ENCODE measurements around the gene CTIF. TPM values are rescaled to one million over a fixed set of nuclear protein-coding genes. Genes with fewer than 3 reads are reported as not detected.

Gene CTIF
- total RNA-seq, 6 experiments from 2014 or later, result 77.6 to 100 (median 79.2) TPM

DNA sequence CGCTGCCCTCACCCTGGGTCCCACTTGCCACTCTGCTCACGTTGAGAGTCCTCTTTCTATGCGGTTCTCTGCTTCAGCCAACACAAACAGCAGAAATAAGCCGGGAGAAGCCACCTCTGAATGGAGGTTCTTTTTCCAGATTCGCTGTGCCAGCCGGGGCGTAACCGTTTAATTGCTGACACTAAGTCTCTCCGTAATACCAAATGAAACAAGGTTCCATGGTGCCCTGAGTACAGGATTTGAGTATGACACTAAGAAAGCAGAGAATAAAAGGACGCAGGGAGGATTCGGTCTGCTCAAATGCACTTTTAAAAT is 37.6 kb downstream of the CTIF start:
- Mint-ChIP-seq H3K27me3 (ENCODE audit: insufficient read depth) (peaks cover 3% of the 10 kb centered on the region), H3K27ac (no peak overlapping the region), H3K4me3 (no peak overlapping the region), H3K9me3 (no peaks in the 10 kb centered on the region), H3K36me3 (ENCODE audit: low read depth) (peaks cover 37% of the 10 kb centered on the region), H3K4me1 (ENCODE audit: low read depth) (peaks cover 36% of the 10 kb centered on the region)
- DNase-seq, result no peak
- TF ChIP-seq, protein P1, sequence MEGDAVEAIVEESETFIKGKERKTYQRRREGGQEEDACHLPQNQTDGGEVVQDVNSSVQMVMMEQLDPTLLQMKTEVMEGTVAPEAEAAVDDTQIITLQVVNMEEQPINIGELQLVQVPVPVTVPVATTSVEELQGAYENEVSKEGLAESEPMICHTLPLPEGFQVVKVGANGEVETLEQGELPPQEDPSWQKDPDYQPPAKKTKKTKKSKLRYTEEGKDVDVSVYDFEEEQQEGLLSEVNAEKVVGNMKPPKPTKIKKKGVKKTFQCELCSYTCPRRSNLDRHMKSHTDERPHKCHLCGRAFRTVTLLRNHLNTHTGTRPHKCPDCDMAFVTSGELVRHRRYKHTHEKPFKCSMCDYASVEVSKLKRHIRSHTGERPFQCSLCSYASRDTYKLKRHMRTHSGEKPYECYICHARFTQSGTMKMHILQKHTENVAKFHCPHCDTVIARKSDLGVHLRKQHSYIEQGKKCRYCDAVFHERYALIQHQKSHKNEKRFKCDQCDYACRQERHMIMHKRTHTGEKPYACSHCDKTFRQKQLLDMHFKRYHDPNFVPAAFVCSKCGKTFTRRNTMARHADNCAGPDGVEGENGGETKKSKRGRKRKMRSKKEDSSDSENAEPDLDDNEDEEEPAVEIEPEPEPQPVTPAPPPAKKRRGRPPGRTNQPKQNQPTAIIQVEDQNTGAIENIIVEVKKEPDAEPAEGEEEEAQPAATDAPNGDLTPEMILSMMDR (IDR thresholded peaks at IDR 0.05), result no peak

DNA sequence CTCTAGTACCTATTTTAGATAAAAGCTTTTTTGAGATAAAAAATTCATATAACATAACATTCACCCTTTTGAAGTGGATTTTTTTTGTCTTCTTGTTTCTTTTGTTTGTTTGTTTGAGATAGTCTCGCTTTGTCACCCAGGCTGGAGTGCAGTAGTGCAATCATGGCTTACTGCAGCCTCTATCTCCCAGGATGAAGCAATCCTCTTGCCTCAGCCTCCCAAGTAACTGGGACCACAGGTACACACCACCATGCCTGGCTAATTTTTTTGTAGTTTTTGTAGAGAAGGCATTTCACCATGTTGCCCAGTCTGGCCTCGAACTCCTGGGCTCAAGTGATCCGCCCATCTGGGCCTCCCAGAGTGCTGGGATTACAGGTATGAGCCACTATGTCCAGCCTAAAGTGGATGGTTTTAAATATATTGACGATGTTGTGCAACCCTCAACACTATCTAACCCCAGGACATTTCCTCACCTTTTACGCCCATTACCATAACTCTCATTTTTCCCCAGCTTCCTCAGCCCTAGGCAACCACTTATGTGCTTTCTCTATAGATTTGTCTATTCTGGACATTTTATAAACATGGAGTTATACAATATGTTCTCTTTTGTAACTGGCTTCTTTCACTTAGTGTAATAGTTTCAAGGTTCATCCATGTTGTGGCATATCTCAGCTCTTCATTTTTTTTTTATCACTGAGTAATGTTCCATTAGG is 38.8 kb downstream of the CTIF start:
- Mint-ChIP-seq H3K27me3 (ENCODE audit: insufficient read depth) (peaks cover 5% of the 10 kb centered on the region), H3K4me1 (ENCODE audit: low read depth) (peaks cover 35% of the 10 kb centered on the region)

DNA sequence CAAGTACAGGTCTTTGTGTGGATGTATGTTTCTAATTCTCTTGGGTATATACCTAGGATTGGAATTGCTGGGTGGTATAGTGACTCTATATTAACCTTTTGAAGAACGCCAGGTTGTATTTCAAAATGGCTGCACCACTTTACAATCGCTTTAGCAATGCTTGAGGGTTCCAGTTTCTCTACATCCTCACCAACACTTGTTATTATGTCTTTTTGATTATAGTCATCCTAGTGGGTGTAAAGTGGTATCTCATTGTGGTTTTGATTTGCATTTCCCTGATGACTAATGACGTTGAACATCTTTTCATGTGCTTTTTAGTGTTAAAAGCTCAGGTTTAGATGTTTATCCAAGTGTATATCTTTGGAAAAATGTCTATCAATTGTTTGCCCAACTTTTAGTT is 39.5 kb downstream of the CTIF start:
- no peaks in the 10 kb centered on the region for H3K9me3 Mint-ChIP-seq
- peaks cover 31% of the 10 kb centered on the region for H3K36me3 Mint-ChIP-seq (ENCODE audit: low read depth)
- H3K4me1 Mint-ChIP-seq (ENCODE audit: low read depth), result peaks cover 36% of the 10 kb centered on the region
- H3K27ac Mint-ChIP-seq, result no peak overlapping the region
- peaks cover 5% of the 10 kb centered on the region for H3K27me3 Mint-ChIP-seq (ENCODE audit: insufficient read depth)
- no peak for DNase-seq
- TF ChIP-seq, protein P1 (IDR thresholded peaks at IDR 0.05), result no peak
- no peak overlapping the region for H3K4me3 Mint-ChIP-seq

More for the DNA sequence above, 38.8 kb downstream of the CTIF start:
- H3K36me3 Mint-ChIP-seq (ENCODE audit: low read depth), result peaks cover 32% of the 10 kb centered on the region
- no peak overlapping the region for H3K27ac Mint-ChIP-seq
- no peak for DNase-seq
- no peaks in the 10 kb centered on the region for H3K9me3 Mint-ChIP-seq
- H3K4me3 Mint-ChIP-seq, result no peak overlapping the region
- TF ChIP-seq, protein P1 (IDR thresholded peaks at IDR 0.05), result no peak

DNA sequence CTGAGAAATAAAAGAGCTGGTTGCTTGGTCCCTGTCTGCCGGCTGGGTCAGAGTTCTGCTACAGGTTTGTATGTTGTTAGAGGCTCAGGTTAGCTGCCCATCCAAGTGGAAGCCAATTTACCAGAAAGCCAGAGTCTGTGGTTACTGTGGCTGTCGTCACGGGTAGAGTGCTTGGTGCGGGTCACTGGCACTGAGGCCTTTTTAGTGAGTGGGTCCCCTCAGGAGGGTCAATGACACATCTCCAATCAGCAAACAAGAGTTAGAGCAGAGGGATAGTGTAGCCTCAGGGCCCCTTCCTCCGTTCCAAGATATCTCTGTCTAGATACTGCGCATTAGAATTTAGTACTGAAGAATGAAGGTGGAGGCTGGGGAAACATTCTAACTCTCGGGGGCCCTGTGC is 41.2 kb downstream of the CTIF start:
- peaks cover 49% of the 10 kb centered on the region for H3K4me1 Mint-ChIP-seq (ENCODE audit: low read depth)
- no peak overlapping the region for H3K27ac Mint-ChIP-seq
- peaks cover 2% of the 10 kb centered on the region for H3K27me3 Mint-ChIP-seq (ENCODE audit: insufficient read depth)
- TF ChIP-seq, protein P1 (IDR thresholded peaks at IDR 0.05), result no peak
- DNase-seq, result no peak
- H3K9me3 Mint-ChIP-seq, result no peaks in the 10 kb centered on the region
- peaks cover 23% of the 10 kb centered on the region for H3K36me3 Mint-ChIP-seq (ENCODE audit: low read depth)
- no peak overlapping the region for H3K4me3 Mint-ChIP-seq

DNA sequence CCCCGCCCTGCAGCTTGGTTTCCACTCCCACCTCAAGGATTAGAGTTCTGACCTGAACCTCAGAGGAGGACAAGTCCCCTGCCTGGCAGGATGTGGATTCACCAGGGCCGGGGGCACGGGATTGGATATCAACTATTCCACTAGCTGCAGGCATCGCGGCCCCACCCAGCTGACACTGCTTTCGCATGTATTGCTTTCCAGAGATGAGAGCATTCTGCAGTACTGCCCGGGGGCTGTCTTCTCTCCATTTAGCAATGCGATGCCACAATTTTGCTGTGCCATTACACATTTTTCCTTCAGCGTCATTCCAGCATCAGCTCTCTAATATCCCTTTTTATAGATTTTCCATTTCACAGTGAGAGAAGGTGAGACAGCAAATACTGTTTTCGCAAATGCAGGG is 42.0 kb downstream of the CTIF start:
- Mint-ChIP-seq H3K27ac (no peak overlapping the region), H3K4me3 (no peak overlapping the region), H3K36me3 (ENCODE audit: low read depth) (peaks cover 23% of the 10 kb centered on the region), H3K4me1 (ENCODE audit: low read depth) (peaks cover 51% of the 10 kb centered on the region), H3K9me3 (no peaks in the 10 kb centered on the region), H3K27me3 (ENCODE audit: insufficient read depth) (peaks cover 2% of the 10 kb centered on the region)
- TF ChIP-seq, protein P1 (IDR thresholded peaks at IDR 0.05), result no peak
- no peak for DNase-seq
